Smooth muscle cell (in vitro differentiated cells): Measurements from ENCODE around the gene RNF141. TPM values are rescaled to one million over a fixed set of nuclear protein-coding genes. Genes with fewer than 3 reads are reported as not detected.

Experiments used
- DNase-seq: peaks from one replicate; lab custom pipeline; 2025; ENCODE audit not compliant: unreplicated experiment; lab: John Stamatoyannopoulos, UW
- H2AFZ ChIP-seq: fragments of 200-600 bp; sonication (generic); 2 replicates; pipeline ENCODE4 v1.6.0; 2016; ENCODE audit warnings: antibody characterized with exemption, low read depth, mild to moderate bottlenecking
- H3F3A ChIP-seq: fragments of 200-600 bp; sonication (generic); 2 replicates; pipeline ENCODE4 v1.6.0; 2017; ENCODE audit warnings: antibody characterized with exemption, low read depth
- H3K27ac ChIP-seq: fragments of 200-600 bp; sonication (generic); 2 replicates; pipeline ENCODE4 v1.5.1; 2016; ENCODE audit warnings: low read depth, mild to moderate bottlenecking
- H3K27me3 ChIP-seq: fragments of 200-600 bp; sonication (generic); 2 replicates; pipeline ENCODE4 v1.6.1; 2016; ENCODE audit warnings: low read depth, mild to moderate bottlenecking
- H3K36me3 ChIP-seq: fragments of 200-600 bp; sonication (generic); 2 replicates; pipeline ENCODE4 v1.5.1; 2016; ENCODE audit warnings: low read depth
- H3K4me1 ChIP-seq: fragments of 200-600 bp; sonication (generic); 2 replicates; pipeline ENCODE4 v1.5.1; 2016; ENCODE audit warnings: low read depth
- H3K4me2 ChIP-seq: fragments of 200-600 bp; sonication (generic); 2 replicates; pipeline ENCODE4 v1.6.0; 2016; ENCODE audit warnings: mild to moderate bottlenecking
- H3K4me3 ChIP-seq: fragments of 200-600 bp; sonication (generic); 2 replicates; pipeline ENCODE4 v1.5.1; 2016; ENCODE audit warnings: mild to moderate bottlenecking
- H3K79me2 ChIP-seq: fragments of 200-600 bp; sonication (generic); 2 replicates; pipeline ENCODE4 v1.6.0; 2016; ENCODE audit warnings: low read depth, mild to moderate bottlenecking
- H3K9ac ChIP-seq: fragments of 200-600 bp; sonication (generic); 2 replicates; pipeline ENCODE4 v1.6.0; 2016; ENCODE audit warnings: low read depth
- H3K9me3 ChIP-seq: fragments of 200-600 bp; sonication (generic); replicated peaks from 2 replicates; pipeline ENCODE4 v1.5.1; 2016; ENCODE audit warnings: low read depth
- H4K20me1 ChIP-seq: fragments of 200-600 bp; sonication (generic); 2 replicates; pipeline ENCODE4 v1.6.0; 2016; ENCODE audit warnings: low read depth
- CTCF ChIP-seq: fragments of 200-600 bp; sonication (generic); IDR thresholded peaks from 2 replicates; pipeline ENCODE4 v1.5.1; 2017; ENCODE audit warnings: borderline replicate concordance, mild to moderate bottlenecking, antibody characterized with exemption; ENCODE audit not compliant: insufficient read depth, poor library complexity, severe bottlenecking
- WGBS: methylation state at CpG from one replicate; pipeline ENCODE4 v1.1.7; 2016; ENCODE audit warnings: low lambda C conversion rate; 5-methylcytosine and 5-hydroxymethylcytosine counted together
- polyA plus RNA-seq: library from polyadenylated mRNA; unstranded; fragments of >200 nt; fragmentation: Nextera tagmentation; extraction: Ambion mirVana; gene quantifications from 2 replicates; pipeline ENCODE4 v1.2.1, GENCODE V29; 2016
- total RNA-seq: library from RNA; depleted of rRNA; stranded (reverse); fragments of >200 nt; gene quantifications from 2 replicates; pipeline ENCODE4 v1.2.3, GENCODE V29; 2014

RNF141 gene
- total and polyA plus RNA-seq, 2 experiments from 2014 or later = 16.2 to 24.4 TPM

- no peaks in the 10 kb centered on the region for H4K20me1 ChIP-seq
- no peak for DNase-seq
- H3K4me1 ChIP-seq = no peaks in the 10 kb centered on the region
- H3K4me2 ChIP-seq = no peak overlapping the region
- H3F3A ChIP-seq = no peaks in the 10 kb centered on the region
- no peaks in the 10 kb centered on the region for H3K79me2 ChIP-seq
- H2AFZ ChIP-seq = no peak overlapping the region
- no peaks in the 10 kb centered on the region for H3K27me3 ChIP-seq
- H3K4me3 ChIP-seq = no peak overlapping the region
- H3K27ac ChIP-seq = no peak overlapping the region
- no peak for TF ChIP-seq CTCF
- H3K36me3 ChIP-seq = no peaks in the 10 kb centered on the region
- WGBS = 90% methylated on average over 5 of the region's 5 CpGs
- H3K9ac ChIP-seq = no peak overlapping the region
- H3K9me3 ChIP-seq = no peaks in the 10 kb centered on the region
Observed at GRCh38 chr11:10499452-10499851, 41.5 kb downstream of the RNF141 start.

- no peaks in the 10 kb centered on the region for H3K27me3 ChIP-seq
- WGBS = 95% methylated on average over 10 of the region's 10 CpGs
- no peak for DNase-seq
- H2AFZ ChIP-seq = no peak overlapping the region
- no peak for TF ChIP-seq CTCF
- no peaks in the 10 kb centered on the region for H3K79me2 ChIP-seq
- H3K4me3 ChIP-seq = no peak overlapping the region
- H3K9ac ChIP-seq = no peak overlapping the region
- H3K9me3 ChIP-seq = no peaks in the 10 kb centered on the region
- no peaks in the 10 kb centered on the region for H3F3A ChIP-seq
- H3K4me2 ChIP-seq = no peak overlapping the region
- H3K4me1 ChIP-seq = no peaks in the 10 kb centered on the region
- no peaks in the 10 kb centered on the region for H4K20me1 ChIP-seq
- no peak overlapping the region for H3K27ac ChIP-seq
- no peaks in the 10 kb centered on the region for H3K36me3 ChIP-seq
Observed at GRCh38 chr11:10498426-10499250, 42.3 kb downstream of the RNF141 start.

GRCh38 chr11:10498022-10498400 is 43.0 kb downstream of the RNF141 start:
- Histone ChIP-seq H3K36me3 (no peaks in the 10 kb centered on the region), H4K20me1 (no peaks in the 10 kb centered on the region), H3K27ac (no peak overlapping the region), H3K9me3 (no peaks in the 10 kb centered on the region), H3K9ac (no peak overlapping the region), H3K27me3 (no peaks in the 10 kb centered on the region), H3K4me2 (no peak overlapping the region), H3K79me2 (no peaks in the 10 kb centered on the region), H3F3A (no peaks in the 10 kb centered on the region), H2AFZ (no peak overlapping the region), H3K4me3 (no peak overlapping the region), H3K4me1 (no peaks in the 10 kb centered on the region)
- DNase-seq = no peak
- no peak for TF ChIP-seq CTCF
- WGBS = 90% methylated on average over 7 of the region's 7 CpGs
